GM12878 (cell line): ENCODE data around the gene MEAK7. TPM values are rescaled to one million over a fixed set of nuclear protein-coding genes. Genes with fewer than 3 reads are reported as not detected.
A peak's percentile ranks its signal among the peaks of the same experiment; 100 is the strongest.

Source experiments
- ATAC-seq: fragments of 200-7000 bp; cut with Tn5 transposase; 3 replicates; pipeline ENCODE4 v1.9.1; 2020; ENCODE audit warnings: mild to moderate bottlenecking, moderate library complexity
- BruUV-seq: library from RNA; stranded (reverse); fragments of 400-500 nt; replicated peaks from 2 replicates; lab custom pipeline; 2021; lab: Mats Ljungman, UMichigan
- CTCF ChIA-PET: fragments of 300-600 bp; sonication (Branson Sonifier 250); formaldehyde crosslinking; extraction: SDS; loops from one replicate; lab custom pipeline; 2021; ENCODE audit warnings: inconsistent platforms; lab: Yijun Ruan, JAX
- POLR2A ChIA-PET: fragments of 350-600 bp; formaldehyde crosslinking; extraction: SDS; loops from one replicate; lab custom pipeline; 2021; ENCODE audit warnings: inconsistent platforms; lab: Charles Lee
- RAD21 ChIA-PET: fragments of 300-600 bp; sonication (Branson Sonifier 250); formaldehyde crosslinking; loops from one replicate; lab custom pipeline; 2023; ENCODE audit warnings: antibody characterized with exemption; ENCODE audit not compliant: unreplicated experiment; lab: Charles Lee
- SMC1A ChIA-PET: fragments of 300-600 bp; sonication (Branson Sonifier 250); formaldehyde crosslinking; loops from one replicate; lab custom pipeline; 2023; ENCODE audit not compliant: unreplicated experiment, uncharacterized antibody; lab: Charles Lee
- DNase-seq: peaks from one replicate; pipeline ENCODE4 v3.0.0-alpha.2; 2011; ENCODE audit warnings: low read depth, low spot score
- FAIRE-seq: peaks from 3 replicates; lab custom pipeline; 2011; peaks lifted over from hg19 to GRCh38; lab: Jason Lieb, UNC
- H2AFZ ChIP-seq: 2 replicates; pipeline ENCODE4 v1.6.0; 2011; ENCODE audit warnings: low read depth, low read length, control low read depth; ENCODE audit not compliant: control insufficient read depth
- H3K27ac ChIP-seq: 2 replicates; pipeline ENCODE4 v1.5.1; 2011; ENCODE audit warnings: control low read depth; ENCODE audit not compliant: control insufficient read depth, insufficient read depth
- H3K27me3 ChIP-seq, 2 experiments: replicated peaks in 1 of 2; 2 replicates each; pipeline versions ENCODE4 v1.6.0 to v1.6.1; 2011; ENCODE audit warnings: low read length in 1 of 2; ENCODE audit not compliant: control insufficient read depth in 2 of 2, insufficient read depth in 2 of 2
- H3K36me3 ChIP-seq, 2 experiments: 2 replicates each; pipeline ENCODE4 v1.5.1; 2011; ENCODE audit warnings: low read length in 1 of 2; ENCODE audit not compliant: control insufficient read depth in 2 of 2, insufficient read depth in 2 of 2
- H3K4me1 ChIP-seq: 2 replicates; pipeline ENCODE4 v1.6.1; 2011; ENCODE audit warnings: mild to moderate bottlenecking, low read length, moderate library complexity, mixed read lengths; ENCODE audit not compliant: control insufficient read depth, insufficient read depth
- H3K4me2 ChIP-seq: 2 replicates; pipeline ENCODE4 v1.6.0; 2011; ENCODE audit warnings: control low read depth; ENCODE audit not compliant: control insufficient read depth, insufficient read depth
- H3K4me3 ChIP-seq: fragments of 200-600 bp; sonication (generic); 2 replicates; pipeline ENCODE4 v1.5.1; 2016
- H3K79me2 ChIP-seq: 2 replicates; pipeline ENCODE4 v1.6.0; 2011; ENCODE audit warnings: low read length; ENCODE audit not compliant: control insufficient read depth, insufficient read depth
- H3K9ac ChIP-seq: 2 replicates; pipeline ENCODE4 v1.8.0; 2011; ENCODE audit warnings: low read length, control low read depth, mixed read lengths; ENCODE audit not compliant: control insufficient read depth, insufficient read depth
- H3K9me3 ChIP-seq: replicated peaks from 3 replicates; pipeline ENCODE4 v1.5.1; 2011; ENCODE audit warnings: mild to moderate bottlenecking, low read length; ENCODE audit not compliant: control insufficient read depth, insufficient read depth
- H4K20me1 ChIP-seq: 2 replicates; pipeline ENCODE4 v1.6.0; 2011; ENCODE audit not compliant: control insufficient read depth, insufficient read depth
- BACH1 ChIP-seq: fragments of 450-650 bp; IDR thresholded peaks from 2 replicates; pipeline ENCODE4 v1.6.1; 2017; ENCODE audit warnings: mild to moderate bottlenecking, borderline replicate concordance
- BHLHE40 ChIP-seq, 2 experiments: fragments of 450-650 bp in 1 of 2; IDR thresholded peaks; 2 replicates each; pipeline ENCODE4 v1.6.1; 2011 to 2017; ENCODE audit warnings: low read depth in 2 of 2, borderline replicate concordance in 1 of 2, improper control_type of control experiment in 1 of 2, low read length in 1 of 2, mild to moderate bottlenecking in 1 of 2
- CBX3 ChIP-seq: fragments of 200-600 bp; sonication (generic); IDR thresholded peaks from 2 replicates; pipeline ENCODE4 v1.6.1; 2016; ENCODE audit warnings: low read depth, borderline replicate concordance
- IKZF2 ChIP-seq, 2 experiments: fragments of 450-650 bp; IDR thresholded peaks; 2 replicates each; pipeline ENCODE4 v1.6.1; 2017; ENCODE audit warnings: mild to moderate bottlenecking in 2 of 2, moderate library complexity in 2 of 2
- NR2C2 ChIP-seq: IDR thresholded peaks from 2 replicates; pipeline ENCODE4 v1.6.1; 2011; ENCODE audit warnings: borderline replicate concordance, low read depth; ENCODE audit not compliant: control insufficient read depth, insufficient read length
- POLR2A ChIP-seq: IDR thresholded peaks from 2 replicates; pipeline ENCODE4 v1.6.1; 2011; ENCODE audit warnings: low read depth, mild to moderate bottlenecking, low read length
- SIX5 ChIP-seq: IDR thresholded peaks from 2 replicates; pipeline ENCODE4 v1.6.1; 2011; ENCODE audit warnings: mild to moderate bottlenecking, low read depth, low read length, moderate library complexity; ENCODE audit not compliant: severe bottlenecking
- SPI1 ChIP-seq: IDR thresholded peaks from 2 replicates; pipeline ENCODE4 v1.6.1; 2011; ENCODE audit warnings: low read depth, mild to moderate bottlenecking, low read length, moderate library complexity, borderline replicate concordance; ENCODE audit not compliant: insufficient read depth
- SREBF2 ChIP-seq: IDR thresholded peaks from 2 replicates; pipeline ENCODE4 v1.6.1; 2012; ENCODE audit warnings: mild to moderate bottlenecking, low read length
- SRF ChIP-seq, 2 experiments: IDR thresholded peaks; 2 replicates each; pipeline ENCODE4 v1.6.1; 2011; ENCODE audit warnings: low read depth in 2 of 2, low read length in 2 of 2, mild to moderate bottlenecking in 1 of 2, moderate library complexity in 1 of 2
- ZNF217 ChIP-seq: fragments of 450-650 bp; IDR thresholded peaks from 2 replicates; pipeline ENCODE4 v1.6.1; 2017; ENCODE audit warnings: antibody characterized with exemption, mild to moderate bottlenecking
- ZNF622 ChIP-seq: fragments of 450-650 bp; IDR thresholded peaks from 2 replicates; pipeline ENCODE4 v1.6.1; 2017; ENCODE audit warnings: mild to moderate bottlenecking, inconsistent platforms
- WGBS: methylation state at CpG from one replicate; pipeline ENCODE4 v1.1.6; 2016; ENCODE audit warnings: low lambda C conversion rate; ENCODE audit not compliant: insufficient replicate concordance, insufficient coverage; ENCODE audit errors: missing lambda C conversion rate; 5-methylcytosine and 5-hydroxymethylcytosine counted together
- in situ Hi-C: fragments of 300-500 bp; cut with MboI; formaldehyde crosslinking; loops from 9 replicates; pipeline ENCODE4 v1.14.3; 2018; ENCODE audit warnings: mixed read lengths
- intact Hi-C: fragments of 100-400 bp; cut with micrococcal nuclease; formaldehyde crosslinking; loops from one replicate; pipeline ENCODE4 v1.14.2; 2022; ENCODE audit not compliant: unreplicated experiment
- polyA plus RNA-seq, 11 experiments: library from polyadenylated mRNA; depleted of rRNA in 4 of 11; unstranded in 6 of 11; stranded (reverse) in 5 of 11; fragments of >200 nt; fragmentation: Nextera tagmentation in 4 of 11; fragmentation: Illumina TruSeq in 1 of 11; extraction: Ambion mirVana in 4 of 11; extraction: Trizol in 1 of 11; gene quantifications; 1 replicate in 1 of 11; 2 replicates in 10 of 11; pipeline versions ENCODE4 v1.2.1 to v1.2.3, GENCODE V29; 2011 to 2016; ENCODE audit warnings: inconsistent platforms in 2 of 11, missing spikeins in 2 of 11, low read depth in 1 of 11
- total RNA-seq, 4 experiments: library from RNA; depleted of rRNA in 3 of 4; stranded (reverse); fragments of >200 nt in 3 of 4; fragmentation: Illumina TruSeq in 1 of 4; extraction: Trizol in 1 of 4; gene quantifications; 2 replicates each; pipeline versions ENCODE4 v1.2.1 to v1.2.3, GENCODE V29; 2013 to 2021
- TF ChIP-seq, protein P1 (sequence below): fragments of 450-650 bp; IDR thresholded peaks from 2 replicates; pipeline ENCODE4 v1.6.1; 2016; ENCODE audit warnings: mild to moderate bottlenecking
- TF ChIP-seq, protein P2 (sequence below): IDR thresholded peaks from 2 replicates; pipeline ENCODE4 v1.6.1; 2012; ENCODE audit warnings: low read depth, low read length, improper control_type of control experiment
- TF ChIP-seq, protein P3 (sequence below): fragments of 450-650 bp; IDR thresholded peaks from 2 replicates; pipeline ENCODE4 v1.6.1; 2017; ENCODE audit warnings: antibody characterized with exemption, mild to moderate bottlenecking, moderate library complexity
- TF ChIP-seq, protein P4 (sequence below): IDR thresholded peaks from 2 replicates; pipeline ENCODE4 v1.6.1; 2012; ENCODE audit warnings: low read depth, low read length, improper control_type of control experiment

Gene MEAK7
- total and polyA plus RNA-seq, 10 of the 15 experiments (the other 5 are each of a cell fraction or from before 2014, with no cell fraction given): 1.4 to 11.9 (median 6.4) TPM

DNA sequence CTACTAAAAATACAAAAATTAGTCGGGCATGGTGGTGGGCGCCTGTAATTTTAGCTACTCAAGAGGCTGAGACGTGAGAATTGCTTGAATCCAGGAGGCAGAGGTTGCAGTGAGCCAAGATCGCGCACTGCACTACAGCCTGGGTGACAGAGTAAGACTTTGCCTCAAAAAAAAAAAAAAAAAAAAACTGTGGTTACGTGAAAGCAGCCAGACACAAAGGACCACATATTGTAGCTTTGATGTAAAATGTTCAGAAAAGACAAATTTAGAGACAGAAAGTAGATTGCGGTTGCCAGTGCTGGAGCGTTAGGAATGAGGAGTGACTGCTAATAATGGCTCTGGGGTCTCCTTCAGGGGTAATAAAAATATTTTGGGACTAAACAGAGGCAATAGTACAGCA, 4.0 kb upstream of the MEAK7 start:
- Histone ChIP-seq H3K4me1 (peaks cover 64% of the 10 kb centered on the region), H3K9me3 (no peaks in the 10 kb centered on the region), H3K9ac (no peak overlapping the region), H3K36me3 (no peaks in the 10 kb centered on the region), H3K27ac (peak overlapping the region; percentile 8; the same call in 1 of the 2 replicates), H2AFZ (no peak overlapping the region), H3K4me2 (peak overlapping the region; percentile 90), H3K27me3 (no peaks in the 10 kb centered on the region), H4K20me1 (no peaks in the 10 kb centered on the region), H3K4me3 (no peak overlapping the region), H3K79me2 (peaks cover 16% of the 10 kb centered on the region)
- WGBS: 86% methylated on average over 8 of the region's 8 CpGs
- ATAC-seq (no peak), DNase-seq (no peak), FAIRE-seq (no peak)
- in situ Hi-C loops (loop anchor here (5.0 to 25.0 kb wide), 2 partner anchors 454 to 719 kb away; no protein-coding TSS in a partner anchor), intact Hi-C loops (loop anchor here (10.0 kb wide), 1 partner anchor 554 kb away; the partner anchor contains the start of gene OSGIN1)
- ChIA-PET RAD21 (interaction anchor here (0.6 to 6.2 kb wide), 8 partner anchors 75 to 238 kb away, joined by 3 to 43 read pairs (median 3); no protein-coding TSS in a partner anchor), POLR2A (interaction anchor here (0.5 to 2.1 kb wide), 4 partner anchors 11 to 500 kb away, joined by 3 to 4 read pairs (median 3); no protein-coding TSS in a partner anchor), CTCF (interaction anchor here (0.9 to 11.6 kb wide), 16 partner anchors 12 to 244 kb away, joined by 3 to 299 read pairs (median 4); partner anchors contain the start of gene COTL1), SMC1A (interaction anchor here (0.7 to 6.0 kb wide), 16 partner anchors 11 to 462 kb away, joined by 3 to 47 read pairs (median 4); no protein-coding TSS in a partner anchor)
- BruUV-seq: no TSS peak
- TF ChIP-seq SRF (IDR thresholded peaks at IDR 0.05; ENCODE audit: low read depth in 2 of 2, low read length in 2 of 2) (no peak), CBX3 (no peak), NR2C2 (no peak), ZNF217 (no peak), BHLHE40 (IDR thresholded peaks at IDR 0.05; ENCODE audit: borderline replicate concordance in 1 of 2, low read depth in 2 of 2, low read length in 1 of 2) (peak; percentile 23 to 48; a peak in 1 of 4 replicates), ZNF622 (no peak), POLR2A (no peak), SREBF2 (no peak), SPI1 (no peak), BACH1 (no peak), SIX5 (no peak), IKZF2 (IDR thresholded peaks at IDR 0.05) (peak; percentile 54 to 63)
- TF ChIP-seq, protein P1, sequence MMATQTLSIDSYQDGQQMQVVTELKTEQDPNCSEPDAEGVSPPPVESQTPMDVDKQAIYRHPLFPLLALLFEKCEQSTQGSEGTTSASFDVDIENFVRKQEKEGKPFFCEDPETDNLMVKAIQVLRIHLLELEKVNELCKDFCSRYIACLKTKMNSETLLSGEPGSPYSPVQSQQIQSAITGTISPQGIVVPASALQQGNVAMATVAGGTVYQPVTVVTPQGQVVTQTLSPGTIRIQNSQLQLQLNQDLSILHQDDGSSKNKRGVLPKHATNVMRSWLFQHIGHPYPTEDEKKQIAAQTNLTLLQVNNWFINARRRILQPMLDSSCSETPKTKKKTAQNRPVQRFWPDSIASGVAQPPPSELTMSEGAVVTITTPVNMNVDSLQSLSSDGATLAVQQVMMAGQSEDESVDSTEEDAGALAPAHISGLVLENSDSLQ: no peak
- TF ChIP-seq, protein P2, sequence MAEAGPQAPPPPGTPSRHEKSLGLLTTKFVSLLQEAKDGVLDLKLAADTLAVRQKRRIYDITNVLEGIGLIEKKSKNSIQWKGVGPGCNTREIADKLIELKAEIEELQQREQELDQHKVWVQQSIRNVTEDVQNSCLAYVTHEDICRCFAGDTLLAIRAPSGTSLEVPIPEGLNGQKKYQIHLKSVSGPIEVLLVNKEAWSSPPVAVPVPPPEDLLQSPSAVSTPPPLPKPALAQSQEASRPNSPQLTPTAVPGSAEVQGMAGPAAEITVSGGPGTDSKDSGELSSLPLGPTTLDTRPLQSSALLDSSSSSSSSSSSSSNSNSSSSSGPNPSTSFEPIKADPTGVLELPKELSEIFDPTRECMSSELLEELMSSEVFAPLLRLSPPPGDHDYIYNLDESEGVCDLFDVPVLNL: no peak
- TF ChIP-seq, protein P3, sequence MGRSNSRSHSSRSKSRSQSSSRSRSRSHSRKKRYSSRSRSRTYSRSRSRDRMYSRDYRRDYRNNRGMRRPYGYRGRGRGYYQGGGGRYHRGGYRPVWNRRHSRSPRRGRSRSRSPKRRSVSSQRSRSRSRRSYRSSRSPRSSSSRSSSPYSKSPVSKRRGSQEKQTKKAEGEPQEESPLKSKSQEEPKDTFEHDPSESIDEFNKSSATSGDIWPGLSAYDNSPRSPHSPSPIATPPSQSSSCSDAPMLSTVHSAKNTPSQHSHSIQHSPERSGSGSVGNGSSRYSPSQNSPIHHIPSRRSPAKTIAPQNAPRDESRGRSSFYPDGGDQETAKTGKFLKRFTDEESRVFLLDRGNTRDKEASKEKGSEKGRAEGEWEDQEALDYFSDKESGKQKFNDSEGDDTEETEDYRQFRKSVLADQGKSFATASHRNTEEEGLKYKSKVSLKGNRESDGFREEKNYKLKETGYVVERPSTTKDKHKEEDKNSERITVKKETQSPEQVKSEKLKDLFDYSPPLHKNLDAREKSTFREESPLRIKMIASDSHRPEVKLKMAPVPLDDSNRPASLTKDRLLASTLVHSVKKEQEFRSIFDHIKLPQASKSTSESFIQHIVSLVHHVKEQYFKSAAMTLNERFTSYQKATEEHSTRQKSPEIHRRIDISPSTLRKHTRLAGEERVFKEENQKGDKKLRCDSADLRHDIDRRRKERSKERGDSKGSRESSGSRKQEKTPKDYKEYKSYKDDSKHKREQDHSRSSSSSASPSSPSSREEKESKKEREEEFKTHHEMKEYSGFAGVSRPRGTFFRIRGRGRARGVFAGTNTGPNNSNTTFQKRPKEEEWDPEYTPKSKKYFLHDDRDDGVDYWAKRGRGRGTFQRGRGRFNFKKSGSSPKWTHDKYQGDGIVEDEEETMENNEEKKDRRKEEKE: no peak
- TF ChIP-seq, protein P4, sequence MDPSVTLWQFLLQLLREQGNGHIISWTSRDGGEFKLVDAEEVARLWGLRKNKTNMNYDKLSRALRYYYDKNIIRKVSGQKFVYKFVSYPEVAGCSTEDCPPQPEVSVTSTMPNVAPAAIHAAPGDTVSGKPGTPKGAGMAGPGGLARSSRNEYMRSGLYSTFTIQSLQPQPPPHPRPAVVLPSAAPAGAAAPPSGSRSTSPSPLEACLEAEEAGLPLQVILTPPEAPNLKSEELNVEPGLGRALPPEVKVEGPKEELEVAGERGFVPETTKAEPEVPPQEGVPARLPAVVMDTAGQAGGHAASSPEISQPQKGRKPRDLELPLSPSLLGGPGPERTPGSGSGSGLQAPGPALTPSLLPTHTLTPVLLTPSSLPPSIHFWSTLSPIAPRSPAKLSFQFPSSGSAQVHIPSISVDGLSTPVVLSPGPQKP: no peak
